Cardiac septum (tissue), 1 donor: ENCODE results near the gene OR52A1. TPM values are rescaled to one million over a fixed set of nuclear protein-coding genes. Genes with fewer than 3 reads are reported as not detected.
"Not testable (repeated sequence)": the region's sequence is repeated elsewhere in the genome, so short reads cannot be mapped to it uniquely, and the experiment has no call there.

Experiments
- DNase-seq: peaks from one replicate; pipeline ENCODE4 v3.0.0-alpha.2; 2020; ENCODE audit warnings: low spot score
- intact Hi-C: fragments of 100-400 bp; cut with DNase I; formaldehyde crosslinking; loops from one replicate; pipeline ENCODE4 v1.14.0; 2022
- long read RNA-seq: library from polyadenylated mRNA; unstranded; transcript quantifications from one replicate; pipeline ENCODE4 v2.0.0, GENCODE V29; 2021
- total RNA-seq: library from RNA; stranded (reverse); fragmentation: NEBNext Ultra II Directional; extraction: Animal tissue kit (Norgen Biotek cat#: 25700); gene quantifications from one replicate; pipeline ENCODE4 v1.2.1, GENCODE V29; 2021
- donor health status: DM: no; HTN: no; CAD: no.

OR52A1 gene
- total RNA-seq = not detected
- long read RNA-seq = 0 reads

DNA sequence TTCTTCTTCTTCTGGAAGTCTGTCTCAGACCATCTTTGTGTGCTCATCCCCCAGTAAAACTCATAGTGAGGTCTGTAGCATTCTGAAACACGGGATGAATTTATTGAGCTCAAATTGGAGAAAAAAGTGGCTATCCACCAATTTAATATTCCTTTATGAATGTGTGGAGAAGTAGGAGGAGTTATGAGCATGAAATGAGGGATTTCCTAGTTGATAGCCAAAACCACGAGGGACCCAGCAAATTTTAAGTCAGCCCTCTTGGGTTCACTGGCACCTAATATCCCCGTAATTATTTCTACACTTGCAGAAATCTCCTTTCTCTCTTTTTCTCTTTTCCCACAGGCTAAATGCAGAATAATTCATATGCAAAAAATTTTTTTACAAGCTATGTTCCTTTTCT lies at the start of gene OR52A1:
Gene OR52A1 (minus strand): TSS at position 101 of the 400 bp plus-strand sequence. CDS start 2,388 bp downstream, outside the sequence.
- intact Hi-C loops = no loop called here
- no peak for DNase-seq

DNA sequence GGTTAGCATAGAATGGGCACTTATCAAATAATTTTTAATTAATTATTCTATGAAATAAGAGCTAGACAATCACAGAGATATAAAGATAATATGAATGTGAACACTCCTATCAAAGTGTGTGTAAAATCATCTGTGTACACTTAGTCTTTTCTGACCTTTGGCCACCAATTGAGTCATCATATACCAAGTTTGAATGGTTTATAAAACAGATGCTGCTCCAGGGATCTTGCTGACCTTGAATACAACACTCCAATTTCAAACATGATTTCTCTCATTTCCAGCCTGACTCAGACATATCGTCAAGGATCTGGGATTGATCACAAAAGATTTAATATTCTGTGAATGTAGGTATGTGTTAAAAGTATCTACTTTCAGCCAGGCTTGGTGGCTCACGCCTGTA lies 48.8 kb upstream of the OR52A1 start:
- no peak for DNase-seq
- intact Hi-C loops = no loop called here

DNA sequence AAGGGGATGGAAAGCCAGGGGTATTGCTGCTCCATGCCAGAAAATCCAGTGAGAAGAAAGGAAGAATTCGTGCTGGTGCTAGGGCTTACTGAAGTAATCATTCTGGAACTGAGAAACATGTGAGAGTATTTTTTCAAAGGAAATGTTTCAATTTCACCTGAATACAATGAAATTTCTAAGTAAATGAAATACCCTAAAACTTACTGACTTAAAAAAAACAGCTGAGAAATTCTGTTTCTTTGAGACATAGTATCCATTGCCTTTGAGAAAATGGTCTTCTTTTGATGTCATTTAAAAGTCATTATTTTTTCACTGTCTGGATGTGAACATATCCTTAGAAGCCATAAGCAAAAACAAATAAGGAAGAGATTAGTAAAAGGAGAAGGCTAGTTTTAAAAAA lies 46.0 kb upstream of the OR52A1 start, which contains the start of gene OR51V1:
Gene OR51V1 (minus strand): TSS at position 101 of the 400 bp plus-strand sequence. CDS start 0 bp downstream, at position 101.
- intact Hi-C loops = no loop called here
- no peak for DNase-seq

DNA sequence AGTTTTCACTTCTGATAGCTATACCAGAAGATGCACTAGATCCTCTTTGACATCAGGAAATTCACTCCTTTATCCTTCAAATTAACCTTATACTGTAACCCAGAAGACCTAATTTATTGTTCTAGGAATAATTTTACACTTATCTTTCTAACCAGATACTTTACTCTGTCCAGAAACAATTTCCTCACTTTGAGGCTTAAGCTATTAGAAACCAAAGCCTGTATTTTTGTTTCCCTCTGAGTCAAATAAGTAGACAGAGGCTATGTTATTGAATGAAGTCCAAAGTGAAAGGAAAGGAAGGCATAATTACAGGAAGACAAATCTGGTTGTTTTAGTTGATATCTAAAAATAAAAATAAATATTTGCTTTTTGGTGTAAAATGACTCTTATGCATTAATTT lies 43.7 kb upstream of the OR52A1 start:
- intact Hi-C loops = no loop called here
- no peak for DNase-seq

DNA sequence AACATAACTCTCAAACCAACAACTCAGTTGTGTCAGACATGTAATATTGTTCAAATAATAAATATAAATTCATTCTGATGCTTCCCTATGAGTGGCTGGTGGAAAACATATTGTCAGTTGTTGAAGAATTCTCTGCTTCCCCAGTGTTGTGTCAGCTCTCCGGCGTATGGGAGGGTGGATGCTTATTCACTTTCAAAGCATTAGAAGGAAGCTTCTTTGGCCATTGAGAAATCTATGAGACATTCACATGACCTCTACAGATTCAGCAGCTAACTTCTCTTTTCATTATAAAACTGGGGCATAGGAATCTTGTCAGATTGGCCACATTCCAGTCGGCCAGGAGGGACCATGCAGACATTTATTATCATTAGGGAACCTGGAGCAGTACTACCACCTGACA lies 43.0 kb upstream of the OR52A1 start:
- intact Hi-C loops = no loop called here
- no peak for DNase-seq

DNA sequence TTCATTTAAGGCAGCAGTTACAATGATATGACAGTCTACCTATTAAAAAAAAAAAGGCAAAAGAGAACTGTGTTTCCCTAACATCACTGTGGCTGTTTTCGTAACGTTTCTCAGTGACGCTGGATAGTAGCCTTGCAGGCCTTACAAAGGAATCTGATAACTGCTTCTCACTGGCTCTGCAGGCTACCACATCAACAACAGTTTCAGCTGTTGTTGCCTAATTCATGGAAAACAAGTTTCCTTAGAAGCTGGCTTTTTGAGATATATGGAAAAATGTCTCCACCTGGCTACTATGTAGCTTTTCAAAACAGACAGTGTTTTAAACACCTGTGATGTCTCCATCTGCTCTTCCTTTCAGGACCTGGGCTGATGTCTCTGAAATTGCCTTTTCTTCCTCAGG lies 42.2 kb upstream of the OR52A1 start:
- intact Hi-C loops = no loop called here
- no peak for DNase-seq

DNA sequence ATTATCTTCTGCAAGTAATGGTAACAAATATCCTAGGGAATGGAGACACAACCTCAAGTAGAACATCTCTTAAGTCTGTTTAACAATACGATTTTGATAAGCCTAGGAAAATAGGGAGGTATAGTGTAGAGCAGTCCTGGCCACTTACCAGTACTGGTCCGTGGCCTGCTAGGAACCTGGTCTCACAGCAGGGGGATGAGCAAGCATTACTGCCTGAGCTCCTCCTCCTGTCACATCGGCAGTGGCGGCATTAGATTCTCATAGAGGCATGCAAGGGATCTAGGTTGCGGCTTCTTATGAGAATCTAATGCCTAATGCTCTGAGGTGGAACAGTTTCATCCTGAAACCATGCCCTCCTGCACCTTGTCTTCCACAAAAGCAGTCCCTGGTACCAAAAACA lies 41.5 kb upstream of the OR52A1 start:
- intact Hi-C loops = no loop called here
- no peak for DNase-seq

DNA sequence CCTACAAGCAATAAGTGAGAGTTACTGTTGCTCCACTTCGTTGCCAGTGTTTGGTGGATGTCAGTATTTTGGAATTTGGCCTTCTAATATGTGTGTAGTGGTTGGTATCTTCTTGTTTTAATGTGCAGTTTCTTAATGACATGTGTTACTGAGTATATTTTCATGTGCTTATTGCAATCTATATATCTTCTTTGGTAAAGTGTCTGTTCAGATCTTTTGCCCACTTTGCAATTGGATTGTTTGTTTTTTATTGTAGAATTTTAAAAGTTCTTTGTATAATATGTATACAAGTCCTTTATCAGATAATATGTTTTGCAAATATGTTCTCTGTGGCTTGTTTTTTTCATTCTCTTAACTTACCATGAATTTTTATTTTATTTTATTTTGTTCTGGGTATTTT lies 38.2 kb upstream of the OR52A1 start:
- intact Hi-C loops = no loop called here
- DNase-seq = no peak

DNA sequence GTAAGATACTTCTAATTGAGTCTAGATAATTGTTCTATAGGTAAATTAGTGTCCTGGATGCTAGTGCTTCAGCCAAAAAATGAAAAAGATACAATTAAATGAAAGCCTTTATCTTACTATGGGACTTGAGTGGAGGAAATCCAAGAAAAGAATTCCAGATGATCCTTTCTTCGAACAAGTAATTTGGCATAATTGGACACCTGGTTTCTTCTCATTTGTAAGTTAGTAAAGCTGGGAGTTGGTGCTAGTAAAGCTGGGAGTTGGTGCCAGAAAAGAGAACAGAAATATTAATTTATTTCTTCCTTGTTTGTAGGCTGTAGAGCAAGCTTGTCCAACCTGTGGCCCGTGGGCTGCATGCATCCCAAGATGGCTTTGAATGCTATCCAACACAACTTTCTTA lies 33.6 kb upstream of the OR52A1 start:
- intact Hi-C loops = no loop called here
- DNase-seq = no peak

DNA sequence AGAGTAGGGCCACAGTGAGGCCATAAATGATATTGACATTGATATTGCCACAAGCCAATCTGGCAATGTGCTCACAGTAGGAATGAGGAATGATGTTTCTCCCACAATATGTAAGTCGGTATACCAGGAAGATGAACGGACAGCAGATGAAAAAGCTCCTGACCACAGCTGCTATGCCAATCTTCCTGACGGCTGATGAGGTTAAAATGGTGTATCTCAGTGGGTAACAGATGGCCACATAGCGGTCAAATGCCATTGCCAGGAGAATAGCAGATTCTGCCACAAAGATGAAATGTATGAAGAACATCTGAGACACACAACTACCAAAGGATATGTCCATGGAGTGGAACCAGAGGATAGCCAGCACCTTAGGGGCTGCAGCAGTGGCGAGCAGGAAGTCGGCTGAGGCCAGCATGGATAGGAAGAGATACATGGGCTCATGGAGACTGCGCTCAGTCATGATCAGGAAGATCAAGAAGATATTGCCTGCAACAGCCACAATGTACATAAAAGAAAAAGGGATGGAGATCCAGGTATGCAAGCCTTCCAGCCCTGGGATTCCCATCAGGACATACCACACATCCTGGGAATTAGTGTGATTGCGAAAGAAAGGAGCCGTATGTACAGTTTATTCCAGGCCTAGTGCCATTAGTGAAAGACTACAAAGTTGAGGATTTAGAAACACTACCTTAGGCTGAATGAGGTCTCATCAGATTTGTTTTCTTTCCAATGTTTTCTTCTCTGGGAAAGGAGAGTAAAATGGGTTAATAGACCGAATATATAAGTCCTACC lies 23.7 kb upstream of the OR52A1 start:
- DNase-seq = no peak

DNA sequence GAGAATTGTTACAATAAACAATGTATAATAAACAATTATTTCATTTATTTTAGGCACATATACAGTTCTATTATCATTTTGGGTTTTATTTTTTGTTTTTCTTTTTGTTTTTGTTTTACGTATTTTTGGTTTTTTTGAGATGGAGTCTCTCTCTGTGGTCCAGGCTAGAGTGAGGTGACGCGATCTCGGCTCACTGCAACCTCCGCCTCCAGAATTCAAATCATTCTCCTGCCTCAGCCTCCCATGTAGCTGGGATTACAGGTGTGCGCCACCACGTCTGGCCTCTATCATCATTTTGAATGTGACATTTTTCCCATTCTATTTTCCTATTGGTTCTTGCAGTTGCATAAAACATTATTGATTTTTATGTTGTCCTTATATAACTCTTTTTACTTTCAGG lies 20.4 kb upstream of the OR52A1 start:
- no peak for DNase-seq
- intact Hi-C loops = no loop called here

More for the DNA sequence above, 23.7 kb upstream of the OR52A1 start:
- intact Hi-C loops = no loop called here

DNA sequence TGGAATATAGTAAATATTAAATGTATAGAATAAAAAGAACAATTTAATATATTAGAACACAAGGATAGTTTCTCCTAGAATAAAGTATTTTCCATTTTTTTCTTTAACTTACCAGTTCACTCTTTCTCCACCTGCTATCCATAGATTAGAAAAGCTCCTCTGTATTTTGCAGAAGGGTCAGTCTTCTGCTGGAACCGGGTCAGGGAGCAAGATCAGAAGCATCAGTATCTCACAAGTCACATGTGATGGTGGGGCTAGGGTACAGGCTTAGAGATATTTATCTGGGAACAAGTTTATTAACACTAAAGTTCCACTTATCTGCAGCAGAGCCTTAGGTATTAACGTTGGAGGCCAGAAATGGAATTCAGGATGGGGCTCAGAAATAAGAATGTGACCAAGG lies 17.3 kb upstream of the OR52A1 start:
- DNase-seq = no peak
- intact Hi-C loops = no loop called here

DNA sequence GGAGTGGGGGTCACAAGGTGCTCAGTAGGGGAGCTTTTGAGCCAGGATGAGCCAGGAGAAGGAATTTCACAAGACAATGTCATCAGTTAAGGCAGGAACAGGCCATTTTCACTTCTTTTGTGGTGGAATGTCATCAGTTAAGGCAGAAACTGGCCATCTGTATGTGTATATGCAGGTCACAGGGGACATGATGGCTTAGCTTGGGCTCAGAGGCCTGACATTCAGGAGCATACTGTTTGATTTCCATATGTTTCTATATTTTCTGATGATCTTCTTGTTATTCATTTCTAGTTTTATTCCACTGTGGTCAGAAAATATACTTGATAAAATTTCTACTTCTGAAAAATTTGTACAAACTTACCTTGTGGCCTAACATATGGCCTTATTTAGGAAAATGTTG lies 11.3 kb upstream of the OR52A1 start:
- intact Hi-C loops, DNase-seq: not testable (repeated sequence)

DNA sequence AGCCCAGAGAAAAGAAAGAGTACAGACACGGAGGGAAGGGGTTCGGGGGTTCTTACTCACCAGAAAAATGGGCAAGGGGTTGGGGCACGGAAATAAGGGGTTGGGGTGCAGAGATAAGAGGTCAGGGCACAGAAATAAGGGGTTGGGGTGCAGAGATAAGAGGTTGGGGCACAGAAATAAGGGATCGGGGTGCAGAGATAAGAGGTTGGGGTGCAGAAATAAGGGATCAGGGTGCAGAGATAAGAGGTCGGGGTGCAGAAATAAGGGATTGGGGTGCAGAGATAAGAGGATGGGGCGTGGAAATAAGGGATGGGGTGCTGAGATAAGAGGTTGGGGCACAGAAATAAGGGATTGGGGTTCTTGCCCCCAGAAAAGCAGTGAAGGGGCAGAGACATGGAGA lies 10.2 kb upstream of the OR52A1 start:
- DNase-seq, intact Hi-C loops: not testable (repeated sequence)

DNA sequence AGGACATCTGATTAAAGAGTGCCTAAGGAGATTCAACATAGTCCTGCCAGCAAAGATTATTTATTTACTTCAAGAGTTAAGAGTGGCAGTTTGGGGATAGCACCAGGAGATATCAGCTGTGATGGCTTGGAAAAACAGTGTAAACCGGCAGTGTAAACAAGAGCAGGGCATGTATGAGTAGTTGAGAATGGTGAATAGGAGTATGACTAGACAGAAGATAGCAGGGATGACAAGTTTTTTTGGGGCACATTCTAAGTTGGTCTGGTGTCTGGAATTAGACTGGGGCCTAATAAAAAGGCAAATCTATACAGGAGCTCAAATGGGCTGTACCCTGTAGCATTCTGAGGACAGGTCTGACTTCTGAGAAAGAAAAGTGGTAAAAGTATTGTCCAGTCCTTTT lies 6.5 kb upstream of the OR52A1 start:
- not testable (repeated sequence) for DNase-seq

DNA sequence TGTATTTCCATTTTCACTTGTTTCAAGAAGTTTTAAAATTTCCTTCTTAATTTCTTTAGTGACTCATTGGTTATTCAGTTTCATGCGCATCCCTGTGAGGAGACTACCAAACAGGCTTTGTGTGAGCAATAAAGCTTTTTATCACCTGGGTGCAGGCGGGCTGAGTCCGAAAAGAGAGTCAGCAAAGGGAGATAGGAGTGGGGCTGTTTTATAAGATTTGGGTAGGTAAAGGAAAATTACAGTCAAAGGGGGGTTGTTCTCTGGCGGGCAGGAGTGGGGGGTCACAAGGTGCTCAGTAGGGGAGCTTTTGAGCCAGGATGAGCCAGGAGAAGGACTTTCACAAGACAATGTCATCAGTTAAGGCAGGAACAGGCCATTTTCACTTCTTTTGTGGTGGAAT lies 5.7 kb upstream of the OR52A1 start:
- intact Hi-C loops = not testable (repeated sequence)

More for the DNA sequence above, 6.5 kb upstream of the OR52A1 start:
- intact Hi-C loops = not testable (repeated sequence)

DNA sequence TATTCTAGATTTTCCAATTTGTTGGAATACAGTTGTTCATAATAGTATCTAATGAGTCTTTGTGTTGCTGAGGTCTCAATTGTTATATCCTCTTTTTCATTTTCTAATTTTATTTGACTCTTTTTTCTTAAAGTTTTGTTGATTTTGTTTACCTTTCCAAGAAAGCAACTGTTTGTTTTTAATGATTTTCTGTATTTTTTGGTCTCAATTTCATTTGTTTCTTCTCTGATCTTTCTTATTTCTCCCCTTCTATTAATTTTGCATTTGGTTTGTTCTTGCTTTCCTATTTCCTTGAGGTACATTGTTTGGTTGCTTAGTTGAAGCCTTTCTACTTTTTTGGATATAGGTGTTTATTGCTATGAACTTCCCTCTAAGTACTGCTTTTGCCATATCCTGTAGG lies 5.2 kb upstream of the OR52A1 start:
- intact Hi-C loops = no loop called here
- no peak for DNase-seq

More for the DNA sequence above, 5.7 kb upstream of the OR52A1 start:
- not testable (repeated sequence) for DNase-seq

DNA sequence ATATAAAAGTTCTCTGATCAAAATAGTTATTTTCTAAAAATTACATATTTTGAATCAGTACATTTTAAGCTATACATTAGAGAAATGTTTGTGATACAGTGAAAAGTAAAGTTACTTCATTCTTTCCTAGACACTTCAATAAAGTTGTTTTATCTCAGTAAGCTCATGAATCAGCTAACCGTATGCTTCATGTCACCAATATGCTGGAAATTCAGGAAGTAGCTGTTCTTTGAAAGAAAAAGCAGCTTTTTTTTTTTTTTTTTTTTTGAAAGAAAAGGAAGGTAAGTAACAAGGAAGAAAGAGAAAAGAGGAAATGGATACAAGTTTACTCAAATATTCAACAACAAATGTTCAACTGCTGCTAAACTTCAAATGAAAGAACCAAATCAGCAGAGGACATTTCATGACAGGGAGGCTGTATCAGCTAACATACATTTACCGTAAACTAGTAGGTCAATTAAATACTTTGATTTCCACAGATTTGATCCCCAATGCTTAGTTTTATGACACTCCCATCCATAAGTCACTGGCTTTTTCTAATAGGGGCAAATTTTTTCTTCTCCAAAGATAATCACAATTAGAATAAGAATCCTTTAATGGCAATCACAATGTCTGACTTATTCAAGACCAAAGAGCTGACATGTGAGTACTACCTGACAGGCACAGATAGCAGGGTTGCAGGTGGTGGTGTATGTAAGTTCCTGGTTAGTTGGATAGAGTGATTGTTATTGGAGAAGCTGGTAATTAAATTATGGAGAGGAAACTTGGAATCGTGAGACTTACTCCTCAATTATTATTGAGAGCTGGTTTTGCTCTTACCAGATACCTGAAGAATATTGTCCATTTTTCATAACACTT lies 754 bp downstream of the OR52A1 start:
- intact Hi-C loops = no loop called here
- no peak for DNase-seq

DNA sequence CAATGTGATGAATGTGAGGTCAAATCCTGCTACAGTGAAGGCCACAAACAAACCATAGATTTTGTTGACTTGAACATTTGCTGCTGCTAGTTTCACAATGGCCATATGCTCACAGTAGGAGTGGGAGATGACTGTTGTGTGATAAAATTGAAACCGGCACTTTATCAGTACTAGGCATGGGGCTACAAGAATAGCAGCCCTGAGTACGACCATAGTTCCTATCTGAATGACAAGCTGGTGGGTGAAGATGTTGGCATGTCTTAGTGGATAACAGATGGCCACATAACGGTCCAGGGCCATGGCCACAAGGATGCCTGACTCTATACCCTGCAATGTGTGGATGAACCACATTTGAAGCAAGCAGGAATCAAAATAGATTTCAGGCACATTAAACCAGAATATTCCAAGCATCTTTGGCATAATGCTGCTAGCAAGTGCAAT lies 2.8 kb downstream of the OR52A1 start:
- intact Hi-C loops = no loop called here
- DNase-seq = no peak

DNA sequence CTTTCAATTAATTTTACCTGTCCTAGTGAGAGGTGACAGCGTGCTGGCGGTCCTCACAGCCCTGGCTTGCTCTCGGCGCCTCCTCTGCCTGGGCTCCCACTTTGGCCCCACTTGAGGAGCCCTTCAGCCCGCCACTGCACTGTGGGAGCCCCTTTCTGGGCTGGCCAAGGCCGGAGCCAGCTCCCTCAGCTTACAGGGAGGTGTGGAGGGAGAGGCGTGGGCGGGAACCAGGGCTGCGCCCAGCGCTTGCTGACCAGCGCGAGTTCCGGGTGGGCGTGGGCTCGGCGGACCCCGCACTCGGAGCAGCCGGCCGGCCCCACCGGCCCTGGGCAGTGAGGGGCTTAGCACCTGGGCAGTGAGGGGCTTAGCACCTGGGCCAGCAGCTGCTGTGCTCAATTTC lies 10.4 kb downstream of the OR52A1 start:
- DNase-seq, intact Hi-C loops: not testable (repeated sequence)

DNA sequence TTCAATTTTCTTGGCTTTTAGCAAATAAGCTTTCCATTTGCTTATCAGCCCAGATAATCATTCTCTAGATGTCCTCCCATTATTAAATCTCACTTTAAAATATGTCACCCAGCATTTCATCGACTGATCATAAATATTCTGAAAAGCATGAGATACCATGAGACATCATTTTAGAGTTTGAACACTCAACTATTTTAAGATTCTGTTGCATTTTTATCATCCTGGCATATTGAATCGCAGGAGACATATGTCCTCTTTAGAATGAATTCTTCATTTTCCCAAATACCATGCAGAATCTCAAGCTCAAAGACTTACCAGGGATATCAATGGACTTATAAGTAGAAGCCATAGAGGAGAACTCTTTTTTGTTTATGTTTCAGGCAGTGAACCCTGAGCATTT lies 16.6 kb downstream of the OR52A1 start, which contains the start of gene OR52A5:
Gene OR52A5 (minus strand): TSS at position 361 of the 400 bp plus-strand sequence. CDS start 5,714 bp downstream, outside the sequence.
- intact Hi-C loops = no loop called here
- no peak for DNase-seq
